SK-N-MC (cell line): Measurements from ENCODE around the gene DENR.

Source experiments
- EZH2 ChIP-seq: fragments of 200-600 bp; sonication (generic); IDR thresholded peaks from one replicate; pipeline ENCODE4 v1.6.1; 2017; ENCODE audit warnings: antibody characterized with exemption
- POLR2AphosphoS5 ChIP-seq: IDR thresholded peaks from 2 replicates; pipeline ENCODE4 v1.6.1; 2012; ENCODE audit warnings: mild to moderate bottlenecking, low read depth, low read length, borderline replicate concordance

DNA sequence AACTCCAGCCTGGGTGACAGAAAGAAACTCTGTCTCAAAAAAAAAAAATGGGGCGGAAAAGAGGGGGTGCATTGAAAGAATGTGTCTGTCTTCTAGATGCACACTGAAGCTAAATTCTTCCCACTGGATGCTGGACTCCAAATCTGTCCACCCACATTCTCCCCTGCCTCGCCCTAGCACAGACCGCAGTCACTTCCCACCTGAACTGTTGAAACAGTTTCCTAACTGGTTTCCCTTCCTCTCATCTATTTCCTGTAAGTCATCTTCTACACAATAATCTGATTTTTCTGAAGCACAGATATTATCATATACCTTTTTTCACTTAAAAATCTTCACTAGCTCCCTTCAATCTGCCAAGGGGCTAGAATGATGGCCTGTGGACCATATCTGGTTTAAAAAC, 20.5 kb upstream of the DENR start:
- TF ChIP-seq POLR2AphosphoS5 (no peak), EZH2 (no peak)
